SU-DHL-6 (cell line): Measurements from ENCODE around the gene CKS1B.

Source experiments
- EZH2phosphoT487 ChIP-seq: fragments of 200-600 bp; sonication (generic), shearing (Covaris generic); conservative IDR thresholded peaks from 2 replicates; pipeline ENCODE4 v1.6.1; 2018; ENCODE audit warnings: mild to moderate bottlenecking, antibody characterized with exemption, low read length, moderate library complexity, mixed read lengths
- TF ChIP-seq, protein P1 (sequence below): fragments of 200-600 bp; sonication (generic); IDR thresholded peaks from one replicate; pipeline ENCODE4 v1.5.1; 2017; ENCODE audit warnings: antibody characterized with exemption, mild to moderate bottlenecking, low read length, moderate library complexity; ENCODE audit not compliant: insufficient read depth, poor library complexity, severe bottlenecking

DNA sequence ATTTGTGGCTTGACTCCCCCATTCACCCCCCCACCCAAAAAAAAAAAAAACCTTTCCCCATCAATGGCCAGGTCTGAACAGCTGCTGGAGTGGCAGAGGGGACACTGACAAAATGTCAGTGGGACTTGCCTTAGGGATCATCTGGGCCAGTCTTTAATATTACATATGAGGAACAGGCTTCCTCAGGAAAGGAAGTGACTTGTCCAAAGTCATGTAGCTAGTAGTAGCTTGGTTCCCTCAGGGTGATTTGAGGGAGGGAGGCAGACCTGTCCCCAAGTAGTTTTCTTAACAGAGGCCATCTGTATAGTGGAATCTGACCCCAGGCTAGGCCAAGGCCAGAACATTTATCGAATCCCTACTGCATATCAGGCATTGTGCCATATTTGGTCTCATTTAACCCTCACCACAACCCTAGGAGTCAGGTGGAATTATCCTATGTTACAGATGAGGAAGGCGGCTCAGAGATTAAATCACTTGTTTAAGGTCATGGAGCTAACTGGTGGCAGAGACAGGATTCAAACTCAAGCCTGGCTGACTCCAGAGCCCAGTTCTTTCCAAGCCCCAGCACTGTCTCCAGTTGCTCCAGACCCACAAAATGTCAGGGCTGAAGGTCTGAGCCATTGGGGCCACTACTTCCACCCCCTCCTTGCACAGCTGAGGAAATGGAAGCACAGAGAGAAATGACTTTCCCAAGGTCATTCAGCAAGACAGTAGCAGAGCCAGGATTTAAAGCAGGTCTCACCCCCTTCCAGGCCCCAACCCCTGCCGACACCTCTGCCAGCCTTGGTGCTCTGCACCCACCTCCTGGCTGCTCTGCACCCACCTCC is 38.5 kb downstream of the CKS1B start:
- TF ChIP-seq, protein P1, sequence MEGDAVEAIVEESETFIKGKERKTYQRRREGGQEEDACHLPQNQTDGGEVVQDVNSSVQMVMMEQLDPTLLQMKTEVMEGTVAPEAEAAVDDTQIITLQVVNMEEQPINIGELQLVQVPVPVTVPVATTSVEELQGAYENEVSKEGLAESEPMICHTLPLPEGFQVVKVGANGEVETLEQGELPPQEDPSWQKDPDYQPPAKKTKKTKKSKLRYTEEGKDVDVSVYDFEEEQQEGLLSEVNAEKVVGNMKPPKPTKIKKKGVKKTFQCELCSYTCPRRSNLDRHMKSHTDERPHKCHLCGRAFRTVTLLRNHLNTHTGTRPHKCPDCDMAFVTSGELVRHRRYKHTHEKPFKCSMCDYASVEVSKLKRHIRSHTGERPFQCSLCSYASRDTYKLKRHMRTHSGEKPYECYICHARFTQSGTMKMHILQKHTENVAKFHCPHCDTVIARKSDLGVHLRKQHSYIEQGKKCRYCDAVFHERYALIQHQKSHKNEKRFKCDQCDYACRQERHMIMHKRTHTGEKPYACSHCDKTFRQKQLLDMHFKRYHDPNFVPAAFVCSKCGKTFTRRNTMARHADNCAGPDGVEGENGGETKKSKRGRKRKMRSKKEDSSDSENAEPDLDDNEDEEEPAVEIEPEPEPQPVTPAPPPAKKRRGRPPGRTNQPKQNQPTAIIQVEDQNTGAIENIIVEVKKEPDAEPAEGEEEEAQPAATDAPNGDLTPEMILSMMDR = no peak
- TF ChIP-seq EZH2phosphoT487 = no peak
